OCI-M2 (cell line): ENCODE data around the gene SAV1.
"Not testable (repeated sequence)": the region's sequence is repeated elsewhere in the genome, so short reads cannot be mapped to it uniquely, and the experiment has no call there.

Source experiments
- DNase-seq: peaks from one replicate; lab custom pipeline; 2025; ENCODE audit not compliant: unreplicated experiment; lab: John Stamatoyannopoulos, UW

SAV1 gene

GRCh38 chr14:50667996-50668825 lies at the start of gene SAV1:
Gene SAV1 (minus strand): TSS chr14:50668306. CDS start chr14:50667967, 339 bp downstream.
- DNase-seq, result peak; percentile 68

GRCh38 chr14:50717811-50718210 lies 49.7 kb upstream of the SAV1 start:
- no peak for DNase-seq

GRCh38 chr14:50714450-50715073 lies 46.5 kb upstream of the SAV1 start:
- DNase-seq, result no peak

- DNase-seq, result no peak
Observed at GRCh38 chr14:50711043-50711442, 42.9 kb upstream of the SAV1 start.

GRCh38 chr14:50705026-50705593 lies 37.0 kb upstream of the SAV1 start:
- DNase-seq, result no peak

GRCh38 chr14:50704454-50705010 lies 36.4 kb upstream of the SAV1 start:
- no peak for DNase-seq

- no peak for DNase-seq
Observed at GRCh38 chr14:50697659-50698290, 29.7 kb upstream of the SAV1 start.

- DNase-seq, result not testable (repeated sequence)
Observed at GRCh38 chr14:50694260-50694659, 26.2 kb upstream of the SAV1 start.

GRCh38 chr14:50688875-50689274 lies 20.8 kb upstream of the SAV1 start:
- DNase-seq, result no peak

GRCh38 chr14:50679674-50680073 lies 11.6 kb upstream of the SAV1 start:
- no peak for DNase-seq

- DNase-seq, result no peak
Observed at GRCh38 chr14:50678163-50678562, 10.1 kb upstream of the SAV1 start.

GRCh38 chr14:50677527-50678063 lies 9.5 kb upstream of the SAV1 start:
- DNase-seq, result no peak

GRCh38 chr14:50676814-50677516 lies 8.9 kb upstream of the SAV1 start:
- no peak for DNase-seq

GRCh38 chr14:50675597-50675996 lies 7.5 kb upstream of the SAV1 start:
- no peak for DNase-seq

GRCh38 chr14:50670866-50671256 lies 2.8 kb upstream of the SAV1 start:
- DNase-seq, result no peak

GRCh38 chr14:50670196-50670865 lies 2.2 kb upstream of the SAV1 start:
- DNase-seq, result no peak

- no peak for DNase-seq
Observed at GRCh38 chr14:50669441-50669986, 1.4 kb upstream of the SAV1 start.

- DNase-seq, result no peak
Observed at GRCh38 chr14:50668826-50669143, 679 bp upstream of the SAV1 start.

GRCh38 chr14:50667684-50667995 lies 466 bp downstream of the SAV1 start:
- DNase-seq, result no peak
